Psoas muscle (tissue), 8 donors: ENCODE measurements around the gene ARHGEF4. TPM values are rescaled to one million over a fixed set of nuclear protein-coding genes. Genes with fewer than 3 reads are reported as not detected.
A peak's percentile ranks its signal among the peaks of the same experiment; 100 is the strongest.

Source experiments
- ATAC-seq, 4 donors: fragments of 200-7000 bp; cut with Tn5 transposase; one replicate each; pipeline ENCODE4 v1.9.1; 2020; ENCODE audit warnings: moderate library complexity in 3 of 4, mild to moderate bottlenecking in 2 of 4
- DNase-seq, 2 donors: peaks; one replicate each; pipeline ENCODE4 v3.0.0-alpha.2; 2020
- H3K27ac ChIP-seq: fragments of 200-600 bp; one replicate; pipeline ENCODE4 v1.8.0; 2022
- H3K27me3 ChIP-seq, 3 donors: fragments of 200-600 bp in 1 of 3; one replicate each; pipeline versions ENCODE4 v1.6.1 to v1.8.0; 2013 to 2022; ENCODE audit warnings: low read length in 2 of 3, mild to moderate bottlenecking in 2 of 3, moderate library complexity in 1 of 3; ENCODE audit not compliant: insufficient read depth in 3 of 3
- H3K36me3 ChIP-seq, 2 donors: fragments of 200-600 bp in 1 of 2; one replicate each; pipeline versions ENCODE4 v1.6.1 to v1.8.0; 2013 to 2022; ENCODE audit warnings: low read depth in 1 of 2, mild to moderate bottlenecking in 1 of 2, moderate library complexity in 1 of 2; ENCODE audit not compliant: insufficient read depth in 1 of 2
- H3K4me1 ChIP-seq: fragments of 200-600 bp; one replicate; pipeline ENCODE4 v1.8.0; 2022
- H3K4me3 ChIP-seq: fragments of 200-600 bp; one replicate; pipeline ENCODE4 v1.8.0; 2022; ENCODE audit warnings: mild to moderate bottlenecking
- H3K9me3 ChIP-seq: fragments of 200-600 bp; one replicate; pipeline ENCODE4 v1.8.0; 2022
- CTCF ChIP-seq: fragments of 200-600 bp; IDR thresholded peaks from one replicate; pipeline ENCODE4 v1.8.0; 2022; ENCODE audit warnings: antibody characterized with exemption
- WGBS, 3 donors: extraction: QIAGEN DNeasy Blood & Tissue Kit; methylation state at CpG; one replicate each; pipeline versions ENCODE4 v1.1.6 to v1.1.7; 2013; 5-methylcytosine and 5-hydroxymethylcytosine counted together
- intact Hi-C, 2 donors: fragments of 100-400 bp; cut with DNase I; formaldehyde crosslinking; loops; one replicate each; pipeline versions ENCODE4 v1.11.0 to v1.14.2; 2022
- polyA plus RNA-seq, 3 donors: library from polyadenylated mRNA; stranded (reverse); fragments of 200-250 nt; gene quantifications; one replicate each; pipeline ENCODE4 v1.2.3, GENCODE V29; 2013
- total RNA-seq, 4 donors: library from RNA; stranded (reverse); fragmentation: NEBNext Ultra II Directional in 2 of 4; extraction: Animal tissue kit (Norgen Biotek cat#: 25700) in 2 of 4; gene quantifications; one replicate each; pipeline versions ENCODE4 v1.2.1 to v1.2.4, GENCODE V29; 2021 to 2023
- donor health status: healthy with polysubstance abuse.
- donor health status: DM: no; HTN: no; CAD: no; lungs with moderate emphysema.
- donor health status: Bipolar disorder and iron deficiency.
- donor health status: healthy.
- donor health status: DM: yes; HTN: yes; CAD: no.
- donor health status: DM: no; HTN: no; CAD: no.
- donor health status: DM: no; HTN: no; CAD: no.
- donor health status: DM: yes; HTN: yes; CAD: no.

The ARHGEF4 gene
- total and polyA plus RNA-seq, 7 donors: 0.63 to 6.9 (median 3.7) TPM

GRCh38 chr2:131085646-131086045 lies 248.9 kb downstream of the ARHGEF4 start:
- intact Hi-C loops: no loop called here
- Histone ChIP-seq H3K4me3 (no peak overlapping the region), H3K36me3 (peaks cover 16 to 63% of the 10 kb centered on the region in 2 donors), H3K4me1 (peaks cover 17% of the 10 kb centered on the region), H3K9me3 (no peaks in the 10 kb centered on the region), H3K27ac (peak overlapping the region; percentile 11), H3K27me3 (no peaks in the 10 kb centered on the region)
- WGBS, 3 donors: 46 to 67% (median 61%) methylated on average over 2 of the region's 2 CpGs
- TF ChIP-seq CTCF: no peak
- peak in 2 of 4 donors; percentile 23 to 31 for ATAC-seq
- no peak for DNase-seq

GRCh38 chr2:131092458-131093005 lies 255.8 kb downstream of the ARHGEF4 start:
- peak overlapping the region; percentile 95 for H3K27ac ChIP-seq
- ATAC-seq (no peak), DNase-seq (no peak)
- no peaks in the 10 kb centered on the region for H3K27me3 ChIP-seq
- H3K36me3 ChIP-seq: peaks cover 3 to 34% of the 10 kb centered on the region in 2 donors
- WGBS, 3 donors: 2% methylated on average over 24 to 26 of the region's 26 CpGs
- no peak for TF ChIP-seq CTCF
- H3K4me1 ChIP-seq: peaks cover 15% of the 10 kb centered on the region
- intact Hi-C loops: no loop called here
- no peaks in the 10 kb centered on the region for H3K9me3 ChIP-seq
- peak overlapping the region; percentile 80 for H3K4me3 ChIP-seq

- Histone ChIP-seq H3K27ac (peak within 1 kb of the TSS; percentile 95), H3K4me3 (peak within 1 kb of the TSS; percentile 80), H3K27me3 (no peaks in the 10 kb centered on the region), H3K9me3 (no peaks in the 10 kb centered on the region), H3K36me3 (peaks cover 0 to 28% of the 10 kb centered on the region in 2 donors), H3K4me1 (peaks cover 15% of the 10 kb centered on the region)
- DNase-seq: peak; percentile 92 to 94
- ATAC-seq: peak; percentile 96 to 97 (median 96)
- WGBS, 3 donors: 0% methylated on average over 55 to 107 of the region's 107 CpGs
- TF ChIP-seq CTCF: no peak
- intact Hi-C loops: no loop called here
Measured at GRCh38 chr2:131093006-131093695, 256.4 kb downstream of the ARHGEF4 start, which contains the start of gene FAM168B. TSS of gene FAM168B (minus strand) at chr2:131093460. CDS start at chr2:131082646, 10,814 bp downstream.

- intact Hi-C loops: no loop called here
- peak overlapping the region; percentile 80 for H3K4me3 ChIP-seq
- DNase-seq (peak in 1 of 2 donors; percentile 53), ATAC-seq (peak; percentile 81 to 89 (median 82))
- no peaks in the 10 kb centered on the region for H3K27me3 ChIP-seq
- H3K36me3 ChIP-seq: peaks cover 0 to 21% of the 10 kb centered on the region in 2 donors
- peak overlapping the region; percentile 95 for H3K27ac ChIP-seq
- no peak for TF ChIP-seq CTCF
- H3K9me3 ChIP-seq: no peaks in the 10 kb centered on the region
- 9% methylated on average over 37 of the region's 37 CpGs for WGBS, 3 donors
- peaks cover 15% of the 10 kb centered on the region for H3K4me1 ChIP-seq
Measured at GRCh38 chr2:131093696-131094462, 257.2 kb downstream of the ARHGEF4 start.
